Suppressor macrophage (primary cell): ENCODE results near the gene EPS8.
A peak's percentile ranks its signal among the peaks of the same experiment; 100 is the strongest.
"Not testable (repeated sequence)": the region's sequence is repeated elsewhere in the genome, so short reads cannot be mapped to it uniquely, and the experiment has no call there.

Experiments
- DNase-seq, 4 experiments: peaks; one replicate each; pipeline ENCODE4 v3.0.0-alpha.2; 2020 to 2022

Gene EPS8

DNA sequence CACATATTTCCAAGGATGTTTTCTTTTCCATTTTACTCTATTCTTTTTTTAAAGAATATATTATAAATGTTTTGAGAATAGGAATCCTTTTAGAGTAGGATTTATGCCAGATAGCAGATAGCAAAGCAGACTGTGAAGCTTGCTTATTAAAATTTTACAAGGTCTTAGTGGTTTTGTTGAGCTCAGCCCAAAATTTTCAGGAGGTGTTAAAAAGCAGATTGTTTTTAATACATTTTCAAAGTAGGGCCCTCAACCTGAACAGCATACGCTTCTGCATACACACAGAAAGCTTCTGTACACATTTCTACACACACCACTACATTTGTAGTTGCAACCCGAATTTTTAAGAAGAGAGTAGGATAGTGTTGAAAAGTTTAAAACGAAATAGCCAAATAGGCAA lies 151.0 kb downstream of the EPS8 start:
- DNase-seq, result no peak

DNA sequence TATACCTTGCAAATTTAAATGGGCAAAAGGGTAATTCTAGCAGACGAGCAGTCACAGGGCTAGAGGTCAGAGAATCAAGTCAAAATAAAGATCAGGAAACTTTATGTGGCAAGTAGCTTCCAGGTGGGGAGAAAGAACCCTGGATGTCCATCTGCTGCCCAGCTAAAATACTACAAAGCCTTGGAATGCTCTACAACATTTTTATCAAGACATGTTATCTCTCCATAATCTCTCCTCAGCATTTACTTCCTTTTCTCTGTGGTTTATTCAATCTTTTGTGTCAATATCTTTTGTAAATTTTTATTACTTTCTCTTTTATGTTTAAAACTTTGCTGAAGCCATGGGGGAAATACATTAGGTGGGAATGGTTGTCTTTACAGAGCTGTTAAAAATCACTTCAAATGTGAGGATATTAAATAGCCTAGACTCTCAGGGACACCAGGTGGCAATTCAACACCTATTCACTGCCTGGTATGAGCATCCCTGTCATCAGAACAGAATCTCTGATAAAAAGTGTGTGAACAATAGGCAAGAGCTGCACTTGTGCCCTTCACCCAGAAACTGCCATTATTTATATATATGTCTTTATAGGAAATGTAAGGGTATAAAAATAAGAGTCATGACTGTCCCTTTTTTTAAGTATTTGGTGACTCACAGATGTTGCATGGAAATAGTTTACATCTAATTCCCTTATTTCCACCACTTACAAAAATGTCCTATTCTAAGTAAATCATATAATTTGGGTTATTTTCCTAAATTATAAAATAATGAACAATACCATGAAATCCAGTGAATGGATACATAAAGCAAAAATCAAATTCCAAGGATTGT lies 152.9 kb downstream of the EPS8 start:
- no peak for DNase-seq

DNA sequence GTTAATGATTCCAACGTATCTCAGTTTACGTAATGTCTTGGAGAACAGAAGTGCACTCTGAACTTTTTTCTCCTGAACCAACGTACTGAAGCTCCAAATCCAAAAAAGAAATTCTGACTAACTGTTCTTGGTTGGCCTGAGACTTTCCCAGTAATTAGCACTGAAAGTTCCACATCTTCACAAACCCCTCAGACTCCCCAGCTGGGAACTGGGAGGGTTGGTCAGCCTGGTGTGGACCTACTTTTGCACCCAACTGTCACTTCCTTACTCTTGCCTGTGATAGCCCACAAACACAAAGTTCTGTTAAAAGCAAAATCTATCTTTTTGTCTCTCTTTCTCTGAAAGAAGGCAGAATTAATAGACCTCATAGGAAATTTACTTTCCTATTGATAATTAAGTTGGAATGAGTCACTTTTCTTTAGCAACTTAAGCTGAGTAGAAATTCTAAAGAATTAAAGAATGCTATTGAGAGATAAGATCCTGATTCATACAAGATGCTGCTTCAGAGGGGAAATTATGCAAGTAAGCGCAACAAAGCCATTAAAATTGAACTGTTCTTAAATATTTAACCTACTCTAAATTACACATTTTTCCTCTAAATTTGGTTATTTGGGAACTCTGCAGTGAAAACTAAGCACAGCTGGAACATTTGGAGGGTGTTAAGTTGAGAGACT lies 155.0 kb downstream of the EPS8 start:
- DNase-seq, result no peak

DNA sequence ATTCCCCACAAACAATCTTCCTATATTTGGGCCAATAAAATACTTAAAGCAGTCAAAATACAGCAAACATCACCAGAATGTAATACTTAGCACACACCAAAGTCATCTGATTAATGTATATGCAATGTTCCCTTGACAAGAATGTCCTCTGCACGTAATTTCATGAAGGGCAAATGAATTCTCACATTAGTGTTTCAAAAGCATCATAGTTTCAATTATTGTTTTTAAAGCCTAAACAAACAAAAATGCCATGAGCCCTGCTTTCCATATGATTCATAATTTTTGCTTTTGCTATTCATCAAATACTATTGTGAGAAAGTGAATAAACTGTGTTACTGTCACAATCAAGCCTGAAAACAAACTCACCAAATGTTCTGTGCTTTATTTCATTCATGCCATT lies 156.0 kb downstream of the EPS8 start:
- no peak for DNase-seq

DNA sequence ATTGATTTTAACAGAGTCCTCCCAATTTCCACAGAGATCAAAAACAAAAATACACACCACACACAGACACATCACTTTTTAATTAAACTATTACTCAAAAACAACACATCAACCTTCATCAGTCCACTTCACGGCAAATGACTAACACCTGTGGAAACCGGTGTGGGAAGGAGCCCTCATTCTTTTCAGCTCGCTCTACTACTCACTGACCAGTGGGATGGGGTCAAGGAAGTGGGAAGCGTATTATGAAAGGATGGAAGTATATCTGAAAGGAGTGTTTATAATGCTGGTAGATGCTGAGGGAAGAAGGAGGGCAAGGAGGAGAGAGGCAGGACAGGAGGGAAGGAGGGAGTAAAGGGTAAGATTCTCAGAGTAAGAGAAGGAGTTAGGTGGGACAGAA lies 156.5 kb downstream of the EPS8 start:
- DNase-seq, result no peak

DNA sequence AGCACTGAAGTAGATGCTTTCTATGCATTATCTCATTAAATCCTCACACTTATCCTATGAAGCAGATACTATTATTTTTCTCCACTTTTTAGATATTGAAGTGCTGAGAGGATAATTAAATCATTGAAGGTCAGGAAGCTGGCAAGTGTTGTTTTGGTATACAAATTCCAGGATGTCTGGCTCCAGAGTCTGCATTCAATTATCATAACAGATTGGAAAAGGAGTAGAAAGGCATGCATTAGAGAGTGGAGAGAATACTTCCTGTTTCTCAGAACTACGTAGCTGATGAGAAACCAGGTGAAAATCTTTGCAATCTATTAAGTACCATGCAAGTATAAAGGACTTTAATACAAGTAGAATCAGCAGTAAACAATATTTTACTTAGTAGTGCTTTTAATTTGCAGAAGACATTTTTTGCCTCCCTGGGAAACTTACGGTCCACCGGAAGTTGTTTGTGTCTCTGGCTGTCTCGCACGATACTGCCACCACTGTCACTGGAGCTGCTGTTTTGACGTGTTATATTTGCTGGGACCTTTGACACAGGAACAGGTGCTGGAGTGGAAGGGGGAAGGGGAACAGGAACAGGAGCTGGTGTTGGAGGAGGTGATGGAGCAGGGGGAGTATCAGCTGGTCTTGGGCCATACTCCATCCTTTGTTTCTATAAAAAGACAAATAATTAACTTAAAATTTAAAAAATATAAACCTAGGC lies 158.0 kb downstream of the EPS8 start:
- DNase-seq, result no peak

DNA sequence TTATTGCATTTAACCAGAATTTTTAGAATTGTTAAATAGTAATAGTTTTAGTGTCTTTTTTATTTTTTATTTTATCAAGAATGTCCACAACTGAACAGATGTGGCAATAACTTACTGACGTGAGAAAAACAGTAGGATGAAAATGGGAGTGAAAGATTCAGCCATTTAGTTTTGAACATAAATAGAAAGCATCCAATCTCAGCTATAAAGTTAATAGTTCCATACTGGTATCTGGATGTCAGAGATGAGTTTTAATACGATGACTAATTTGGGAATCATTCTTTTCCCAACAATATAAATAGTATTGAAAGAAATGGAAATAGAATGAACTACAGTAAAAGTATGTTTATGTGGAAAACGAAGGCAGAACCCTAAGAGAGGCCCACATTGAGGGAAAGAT lies 159.4 kb downstream of the EPS8 start:
- DNase-seq, result no peak

DNA sequence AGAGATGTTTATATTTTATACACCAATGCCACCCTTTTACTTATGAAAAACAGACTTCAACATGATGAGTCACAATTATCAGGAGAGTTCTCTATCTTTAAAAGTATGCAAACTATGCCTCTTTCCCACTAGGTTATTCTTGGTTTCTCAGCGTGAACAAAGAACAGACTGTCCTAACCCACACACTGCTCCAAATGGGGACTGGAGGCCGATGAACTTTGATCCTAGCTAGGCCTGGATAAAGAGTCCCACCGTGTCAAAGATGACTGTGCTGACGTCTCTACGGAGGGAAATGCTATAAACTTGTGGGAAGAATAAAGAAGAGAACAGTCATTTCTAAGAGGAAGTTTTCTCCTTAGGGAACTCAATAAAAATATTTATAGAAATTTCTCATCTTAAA lies 160.1 kb downstream of the EPS8 start:
- peak; percentile 58 to 92 (median 72) for DNase-seq

DNA sequence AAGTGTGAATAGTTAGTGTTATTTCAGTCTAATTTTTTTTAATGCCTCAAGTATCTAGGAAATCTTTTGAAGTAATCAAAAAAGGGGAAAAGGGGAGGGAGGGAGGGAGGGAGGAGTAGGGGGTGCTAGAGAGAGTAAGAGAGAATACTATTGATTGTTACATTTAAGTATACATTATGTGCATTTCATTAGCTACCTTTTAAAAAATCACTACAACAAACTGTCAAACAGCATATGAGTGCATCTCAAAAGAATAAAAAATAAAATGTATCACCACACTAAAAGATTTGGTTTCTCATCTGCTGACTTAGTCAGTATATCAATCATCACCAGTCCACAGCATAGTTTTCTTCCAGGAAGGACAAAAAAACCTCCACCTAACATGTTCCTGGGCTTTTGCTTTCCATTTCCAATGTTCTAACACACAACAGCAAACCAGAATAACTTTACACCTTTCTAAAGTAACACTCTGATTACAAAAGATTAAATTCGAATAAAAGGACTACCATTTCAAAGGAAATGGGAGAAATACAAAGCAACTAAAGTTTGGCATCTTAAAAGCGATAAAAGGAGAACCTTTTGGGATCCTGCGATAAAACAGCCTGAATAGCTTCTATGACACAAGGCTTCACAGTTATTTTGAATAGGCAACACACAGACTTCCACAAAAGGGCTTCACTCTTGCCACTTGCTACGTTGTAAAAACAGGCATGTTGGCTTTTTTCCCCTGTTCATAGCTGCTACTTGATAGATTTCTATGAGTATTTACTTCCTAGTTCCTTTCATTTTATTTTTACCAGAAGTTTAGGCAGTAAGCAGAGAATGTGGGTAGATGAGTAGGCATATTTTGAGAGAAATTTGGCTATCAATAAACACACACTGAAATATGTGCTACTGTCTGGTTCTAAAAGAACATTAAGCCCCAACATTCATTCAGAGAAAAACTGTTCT lies 160.9 kb downstream of the EPS8 start:
- DNase-seq, result peak; percentile 27 to 54 (median 37)

DNA sequence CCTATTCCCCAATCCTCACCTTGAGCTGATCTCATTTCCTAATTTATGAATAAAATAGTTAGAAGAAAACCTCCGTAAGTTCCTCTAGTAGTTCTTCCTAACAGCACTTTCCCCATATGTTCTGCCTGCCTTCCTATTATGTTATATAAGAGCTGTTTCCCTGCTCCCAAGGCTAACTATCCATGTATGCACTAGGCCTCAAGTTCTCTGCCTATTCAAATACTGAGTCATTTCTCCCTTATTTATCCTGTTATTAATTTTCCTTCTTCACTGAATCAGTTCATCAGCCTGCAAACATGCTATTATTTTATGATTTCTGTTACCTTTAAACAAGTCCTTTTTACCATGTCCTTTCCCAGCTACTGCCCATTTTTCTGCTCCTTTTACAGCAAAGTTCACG lies 164.1 kb downstream of the EPS8 start:
- no peak for DNase-seq

DNA sequence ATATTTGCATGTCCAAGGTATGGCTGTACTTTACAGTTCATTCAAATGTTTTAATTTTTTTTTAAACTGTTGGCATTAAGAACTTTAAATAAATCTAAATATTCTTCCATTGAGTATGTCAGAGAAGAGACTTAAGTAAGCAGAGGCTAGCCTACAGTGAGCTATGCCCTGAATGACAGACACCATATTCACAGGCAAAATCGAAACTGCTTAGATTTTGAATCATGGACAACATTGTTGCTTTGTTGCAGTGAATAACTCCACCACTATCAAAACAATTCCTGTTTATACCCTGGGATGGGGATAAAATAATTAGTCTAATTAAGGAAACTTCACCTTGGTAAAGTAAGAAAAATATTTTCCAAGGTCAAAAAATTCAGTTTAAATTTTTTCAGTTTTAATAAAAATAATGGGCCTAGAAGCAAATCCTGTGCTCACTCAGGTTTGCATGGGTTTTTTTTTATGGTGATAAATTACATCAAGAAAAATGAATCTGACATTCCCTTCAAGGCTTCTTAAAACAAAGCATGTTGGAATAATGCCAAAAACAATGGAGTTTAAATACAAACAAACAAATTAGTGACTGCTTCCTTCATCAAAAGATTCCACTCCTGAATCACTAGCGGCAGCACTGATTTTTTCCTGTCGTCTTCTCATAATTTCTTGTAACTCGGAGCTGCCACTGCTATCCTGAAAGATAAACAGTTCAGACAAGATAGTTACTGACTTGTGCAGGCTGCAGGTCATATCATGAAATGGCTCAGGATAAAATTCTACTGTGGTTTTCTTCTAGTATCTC lies 168.2 kb downstream of the EPS8 start:
- no peak for DNase-seq

DNA sequence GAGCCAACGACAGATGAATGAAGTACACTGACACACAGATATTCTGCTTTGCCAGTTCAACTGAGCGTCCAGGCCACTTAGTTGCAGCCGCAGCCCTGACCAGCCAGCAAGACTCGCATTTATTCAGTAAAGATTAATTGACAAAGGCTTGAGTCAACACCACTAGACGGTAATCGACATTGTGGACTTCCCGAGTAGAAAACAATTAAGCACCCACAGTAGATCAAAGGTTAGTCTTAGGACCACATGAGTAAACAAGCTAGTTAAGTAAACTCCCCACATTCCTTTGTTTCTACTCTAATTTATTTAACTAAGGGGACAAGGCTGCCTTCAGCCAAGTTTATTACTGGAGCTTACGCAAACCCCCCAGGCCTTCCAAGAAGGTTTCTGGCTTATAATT lies 172.7 kb downstream of the EPS8 start:
- DNase-seq, result not testable (repeated sequence)

DNA sequence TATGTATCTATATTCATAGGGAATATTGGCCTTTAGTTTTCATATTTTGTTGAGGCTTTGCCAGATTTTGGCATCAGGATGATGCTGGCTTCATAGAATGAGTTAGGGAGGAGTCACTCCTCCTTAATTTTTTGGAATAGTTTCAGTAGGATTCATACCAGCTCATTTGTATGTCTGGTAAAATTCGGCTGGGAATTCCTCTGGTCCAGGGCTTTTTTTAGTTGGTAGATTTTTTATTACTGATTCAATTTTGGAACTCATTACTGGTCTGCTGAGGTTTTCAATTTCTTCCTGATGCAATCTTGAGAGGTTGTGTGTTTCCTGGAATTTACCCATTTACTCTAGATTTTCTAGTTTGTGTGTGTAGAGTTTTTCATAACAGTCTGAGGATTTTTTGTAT lies 175.2 kb downstream of the EPS8 start:
- DNase-seq, result no peak

DNA sequence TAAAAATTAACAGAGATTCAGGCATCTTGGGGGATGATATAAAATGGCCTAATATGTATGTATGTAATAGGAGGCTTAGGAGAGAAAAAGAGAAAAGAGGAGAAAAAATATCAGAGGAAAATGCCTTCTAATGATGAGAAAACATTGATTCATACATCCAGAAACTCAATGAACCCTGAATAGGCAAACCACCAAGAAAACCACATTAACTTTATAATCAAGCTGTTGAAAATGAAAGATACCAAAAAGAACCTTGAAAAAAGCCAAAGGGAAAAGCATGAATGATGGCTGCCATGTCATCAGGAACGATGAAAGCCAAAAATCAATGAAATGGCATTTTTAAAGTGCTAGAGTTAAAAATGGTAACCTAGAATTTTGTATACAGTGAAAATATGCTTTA lies 180.2 kb downstream of the EPS8 start:
- DNase-seq, result no peak

DNA sequence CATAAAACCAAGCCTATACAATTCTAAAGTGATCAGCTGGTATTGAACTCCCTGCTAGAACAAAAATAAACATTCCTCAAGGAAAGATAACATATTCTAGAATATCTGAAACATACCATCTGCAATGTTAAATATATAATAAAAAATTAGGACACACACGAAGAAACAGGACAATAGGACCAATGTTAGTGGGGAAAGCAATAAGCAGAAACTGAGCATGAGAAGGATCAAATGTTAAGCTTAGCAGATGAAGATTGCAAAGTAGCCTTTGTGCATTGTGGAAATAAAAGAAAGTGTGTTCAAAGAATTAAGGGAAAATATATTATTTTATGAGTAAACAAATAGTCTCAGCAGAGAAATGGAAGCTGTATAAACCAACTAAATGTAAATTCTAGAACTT lies 180.8 kb downstream of the EPS8 start:
- no peak for DNase-seq

DNA sequence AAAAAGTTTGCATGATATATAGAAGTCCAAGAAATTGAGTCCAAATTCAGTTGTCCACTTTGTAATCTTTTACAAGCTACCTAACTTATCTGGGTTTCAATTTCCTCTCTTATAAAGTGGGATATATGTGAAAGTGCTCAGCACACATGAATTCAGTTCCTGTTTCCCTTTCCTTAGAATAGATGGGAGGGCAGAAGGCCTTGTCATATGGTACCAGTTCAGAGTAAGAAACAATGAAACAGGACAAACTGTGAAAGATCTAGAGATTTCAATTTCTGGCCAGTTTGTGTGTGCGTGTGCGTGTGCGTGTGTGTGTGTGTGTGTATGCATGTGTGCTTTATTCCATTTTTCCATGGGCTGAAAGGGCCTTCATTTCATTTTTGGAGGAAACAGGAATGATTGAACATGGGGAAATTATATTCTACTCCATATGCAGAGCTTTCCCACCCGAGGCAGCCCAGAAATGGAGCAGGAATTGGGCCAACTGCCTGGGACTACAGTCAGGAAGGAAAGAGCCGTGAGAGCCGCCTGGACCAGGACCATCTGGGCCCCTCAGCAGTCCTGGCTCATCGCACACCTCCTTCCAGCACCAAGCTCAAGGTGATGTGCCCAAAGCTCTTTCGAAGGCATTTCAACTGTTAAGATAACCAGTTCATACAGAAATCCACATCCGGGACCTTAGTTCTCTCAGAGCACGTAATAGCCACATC lies 183.2 kb downstream of the EPS8 start:
- peak in 3 of 4 experiments; percentile 24 to 66 (median 65) for DNase-seq

DNA sequence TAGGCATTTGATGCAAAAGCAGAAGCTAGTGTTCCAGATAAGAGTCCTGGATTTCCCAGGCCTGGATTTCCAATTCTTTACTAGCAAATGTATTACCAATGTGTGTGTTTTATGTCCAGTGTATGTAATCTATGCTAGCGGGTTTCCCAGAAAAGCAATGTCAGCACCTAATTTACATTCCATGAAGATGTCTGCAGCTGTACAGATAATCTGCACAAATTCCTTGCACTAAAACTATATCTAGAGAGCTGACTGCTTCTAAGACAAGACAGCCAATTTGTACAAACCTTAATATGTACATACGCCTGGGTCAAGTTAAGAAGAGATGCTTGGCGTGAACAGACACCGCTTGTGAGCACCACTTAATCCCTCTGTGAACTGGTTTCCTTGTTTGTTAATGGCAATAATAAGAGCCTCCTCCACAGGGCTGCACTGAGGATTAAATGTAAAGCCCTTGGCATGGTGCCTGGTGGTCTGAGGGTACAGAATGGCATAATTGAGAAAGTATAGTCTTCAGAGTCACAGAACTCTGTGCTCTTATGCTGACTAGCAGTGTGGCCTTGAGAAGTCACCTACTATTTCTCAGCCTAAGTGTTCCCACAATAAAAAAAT lies 185.6 kb downstream of the EPS8 start:
- DNase-seq, result peak in 2 of 4 experiments; percentile 11 to 14

DNA sequence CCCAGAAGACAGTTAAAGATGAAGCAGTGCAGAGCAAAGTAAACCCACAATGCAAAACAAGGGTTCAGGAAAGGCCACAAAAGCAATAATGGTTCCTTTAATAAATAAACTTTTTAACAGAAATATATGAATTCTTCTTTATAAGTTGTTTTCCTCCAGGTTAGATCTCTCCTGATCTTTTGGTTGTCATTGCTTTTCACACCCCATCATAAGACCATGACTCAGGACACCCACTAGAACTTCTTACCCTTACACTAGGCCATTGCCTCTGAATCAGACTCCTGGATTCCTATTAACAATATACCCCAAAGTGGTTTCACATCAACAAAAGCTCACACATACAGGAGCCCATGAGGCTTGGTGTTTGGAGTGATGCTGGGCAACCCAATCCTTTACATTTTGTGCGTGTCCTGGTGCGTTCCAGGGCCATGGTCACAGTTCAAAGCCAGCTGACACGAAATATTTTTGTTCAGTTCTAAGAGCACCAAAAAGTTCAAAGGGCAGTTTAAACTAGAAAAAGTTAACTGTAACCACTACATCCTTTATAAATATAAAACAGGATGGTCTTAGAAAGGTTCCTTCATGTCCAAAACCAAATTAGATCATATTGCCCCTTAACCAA lies 187.0 kb downstream of the EPS8 start:
- peak in 3 of 4 experiments; percentile 26 to 58 (median 47) for DNase-seq

DNA sequence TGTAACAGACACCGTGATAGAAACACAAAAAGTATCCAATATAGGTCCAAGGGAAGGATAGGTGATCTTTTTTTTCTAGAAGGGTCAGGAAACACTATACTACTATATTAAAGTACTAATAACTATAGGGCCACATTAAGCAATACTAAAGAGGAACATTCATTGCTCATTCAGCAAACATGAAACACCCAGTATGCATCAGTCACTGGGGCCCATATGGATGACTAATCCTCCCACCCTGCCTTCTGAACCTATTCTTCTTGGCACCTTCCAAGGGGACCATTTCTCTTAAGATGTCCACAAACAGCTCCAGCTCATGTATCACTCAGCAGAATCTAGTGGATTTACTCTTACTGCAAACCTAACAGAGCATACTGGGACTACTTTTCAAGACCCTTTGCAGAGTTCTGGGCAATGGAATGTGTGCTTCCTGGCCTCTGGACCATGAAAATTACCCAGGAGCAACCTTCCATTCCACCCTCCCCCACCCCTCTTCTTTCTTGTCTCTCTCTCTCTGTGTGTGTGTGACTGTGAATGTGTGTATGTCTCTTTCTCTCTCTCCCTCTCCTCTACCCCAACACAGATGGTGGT lies 187.9 kb downstream of the EPS8 start:
- DNase-seq, result peak; percentile 63 to 86 (median 76)
